Heart left ventricle (tissue), 16 donors: ENCODE data around the gene SRD5A2. TPM values are rescaled to one million over a fixed set of nuclear protein-coding genes. Genes with fewer than 3 reads are reported as not detected.
"Not testable (repeated sequence)": the region's sequence is repeated elsewhere in the genome, so short reads cannot be mapped to it uniquely, and the experiment has no call there.

ENCODE experiments used
- ATAC-seq, 4 donors: fragments of 200-7000 bp; cut with Tn5 transposase; one replicate each; pipeline ENCODE4 v1.9.1; 2020 to 2022; ENCODE audit warnings: moderate library complexity in 4 of 4, mild to moderate bottlenecking in 3 of 4, moderate number of reproducible peaks in 1 of 4
- DNase-seq, 5 donors: peaks; one replicate each; pipeline ENCODE4 v3.0.0-alpha.2; 2020
- H3K27ac ChIP-seq, 12 donors: fragments of 200-600 bp; sonication (generic) in 4 of 12; one replicate each; pipeline versions ENCODE4 v1.5.0 to v1.8.0; 2016 to 2022; ENCODE audit warnings: mild to moderate bottlenecking in 2 of 12
- H3K27me3 ChIP-seq, 9 donors: fragments of 200-600 bp; sonication (generic) in 2 of 9; one replicate each; pipeline versions ENCODE4 v1.5.1 to v1.8.0; 2016 to 2022; ENCODE audit warnings: mild to moderate bottlenecking in 3 of 9
- H3K36me3 ChIP-seq, 9 donors: fragments of 200-600 bp; sonication (generic) in 2 of 9; one replicate each; pipeline versions ENCODE4 v1.5.0 to v1.8.0; 2018 to 2022; ENCODE audit warnings: mild to moderate bottlenecking in 2 of 9
- H3K4me1 ChIP-seq, 12 donors: fragments of 200-600 bp; sonication (generic) in 4 of 12; one replicate each; pipeline versions ENCODE4 v1.5.0 to v1.8.0; 2016 to 2022; ENCODE audit warnings: mild to moderate bottlenecking in 3 of 12
- H3K4me3 ChIP-seq, 12 donors: fragments of 200-600 bp; sonication (generic) in 4 of 12; one replicate each; pipeline versions ENCODE4 v1.5.0 to v1.8.0; 2017 to 2022; ENCODE audit warnings: mild to moderate bottlenecking in 9 of 12, moderate library complexity in 4 of 12
- H3K9me3 ChIP-seq, 12 donors: fragments of 200-600 bp; sonication (generic) in 4 of 12; one replicate each; pipeline versions ENCODE4 v1.5.0 to v1.8.0; 2016 to 2022; ENCODE audit warnings: mild to moderate bottlenecking in 1 of 12
- POLR2A ChIP-seq, 2 donors: fragments of 450-650 bp; IDR thresholded peaks; one replicate each; pipeline ENCODE4 v1.6.1; 2017; ENCODE audit warnings: antibody characterized with exemption in 2 of 2, mild to moderate bottlenecking in 2 of 2, moderate library complexity in 2 of 2
- whole genome bisulfite sequencing, 4 donors: extraction: QIAGEN DNeasy Blood & Tissue Kit in 2 of 4; methylation state at CpG; one replicate each; pipeline versions ENCODE4 v1.1.5 to v1.1.7; 2013 to 2018; 5-methylcytosine and 5-hydroxymethylcytosine counted together
- intact Hi-C, 10 donors: fragments of 100-400 bp; cut with DNase I; formaldehyde crosslinking; loops; one replicate each; pipeline versions ENCODE4 v1.11.1 to v1.14.2; 2022
- polyA plus RNA-seq, 2 donors: library from polyadenylated mRNA; stranded (reverse); fragments of 200-250 nt; gene quantifications; one replicate each; pipeline ENCODE4 v1.2.3, GENCODE V29; 2013
- total RNA-seq, 9 donors: library from RNA; depleted of rRNA in 2 of 9; stranded (reverse); fragments of >200 nt in 2 of 9; fragmentation: NEBNext Ultra II Directional in 3 of 9; extraction: Animal tissue kit (Norgen Biotek cat#: 25700) in 3 of 9; gene quantifications; one replicate each; pipeline versions ENCODE4 v1.1.0 to v1.2.4, GENCODE V29; 2016 to 2023
- TF ChIP-seq, protein P1 (sequence below), 12 donors: fragments of 200-600 bp; sonication (generic) in 4 of 12; IDR thresholded peaks; one replicate each; pipeline versions ENCODE4 v1.5.0 to v1.8.0; 2018 to 2022; ENCODE audit warnings: antibody characterized with exemption in 12 of 12, mild to moderate bottlenecking in 5 of 12
- donor health status: ischemic (EF 13 %, LVEDD 7.1; RV severe dilation, severe dysfunction).
- donor health status: healthy with polysubstance abuse.
- donor health status: DM: no; HTN: yes; CAD: no.
- donor health status: DM: no; HTN: no; CAD: no.
- donor health status: ischemic (EF 25% LVEDD 6.9; RV normal size, moderate dysfunction).
- donor health status: ischemic (EF 25% LVEDD 5.7; RV mildly dilated, moderate dysfunction).
- donor health status: healthy.
- donor health status: DM: yes; HTN: yes; CAD: no.
- donor health status: ischemic (EF 35%, LVEDD 5.7; RV mildly dilated, moderate dysfunction).
- donor health status: nonischemic (EF 11% LVEDD 7.7; RV severe dilation, severe dysfunction).
- donor health status: DM: yes; HTN: yes; CAD: no.
- donor health status: PGD.
- donor health status: ischemic (EF 29% LVEDD 5.4; RV normal size, mild dysfunction).
- donor health status: nonischemic (EF 23%, LVEDD 6.1; RV moderate dilation, normal function).

SRD5A2 gene
- total and polyA plus RNA-seq, 11 donors = not detected

DNA sequence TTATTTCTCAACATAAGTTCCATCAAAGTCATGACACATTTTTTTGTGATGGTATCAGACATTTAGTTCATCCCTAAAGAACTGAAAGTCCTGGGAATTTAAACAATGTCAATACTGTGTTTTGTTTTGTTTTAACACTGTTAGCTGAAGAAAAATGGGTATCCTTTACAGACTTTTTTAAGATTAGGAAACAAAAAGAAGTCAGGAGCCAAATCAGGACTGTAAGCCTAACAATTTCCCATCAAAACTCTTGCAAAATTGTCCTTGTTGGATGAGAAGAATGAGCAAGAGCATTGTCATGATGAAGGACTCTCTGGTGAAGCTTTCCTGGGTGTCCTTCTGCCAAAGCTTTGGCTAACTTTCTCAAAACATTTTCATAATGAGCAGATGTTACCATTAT is 69.4 kb downstream of the SRD5A2 start:
- no peaks in the 10 kb centered on the region for H3K27me3 ChIP-seq
- no peaks in the 10 kb centered on the region for H3K9me3 ChIP-seq
- no peaks in the 10 kb centered on the region for H3K36me3 ChIP-seq
- DNase-seq (no peak), ATAC-seq (no peak)
- H3K4me3 ChIP-seq = no peak overlapping the region
- no peaks in the 10 kb centered on the region for H3K4me1 ChIP-seq
- TF ChIP-seq, protein P1, sequence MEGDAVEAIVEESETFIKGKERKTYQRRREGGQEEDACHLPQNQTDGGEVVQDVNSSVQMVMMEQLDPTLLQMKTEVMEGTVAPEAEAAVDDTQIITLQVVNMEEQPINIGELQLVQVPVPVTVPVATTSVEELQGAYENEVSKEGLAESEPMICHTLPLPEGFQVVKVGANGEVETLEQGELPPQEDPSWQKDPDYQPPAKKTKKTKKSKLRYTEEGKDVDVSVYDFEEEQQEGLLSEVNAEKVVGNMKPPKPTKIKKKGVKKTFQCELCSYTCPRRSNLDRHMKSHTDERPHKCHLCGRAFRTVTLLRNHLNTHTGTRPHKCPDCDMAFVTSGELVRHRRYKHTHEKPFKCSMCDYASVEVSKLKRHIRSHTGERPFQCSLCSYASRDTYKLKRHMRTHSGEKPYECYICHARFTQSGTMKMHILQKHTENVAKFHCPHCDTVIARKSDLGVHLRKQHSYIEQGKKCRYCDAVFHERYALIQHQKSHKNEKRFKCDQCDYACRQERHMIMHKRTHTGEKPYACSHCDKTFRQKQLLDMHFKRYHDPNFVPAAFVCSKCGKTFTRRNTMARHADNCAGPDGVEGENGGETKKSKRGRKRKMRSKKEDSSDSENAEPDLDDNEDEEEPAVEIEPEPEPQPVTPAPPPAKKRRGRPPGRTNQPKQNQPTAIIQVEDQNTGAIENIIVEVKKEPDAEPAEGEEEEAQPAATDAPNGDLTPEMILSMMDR (IDR thresholded peaks at IDR 0.05) = no peak
- no peak for TF ChIP-seq POLR2A (IDR thresholded peaks at IDR 0.05)
- intact Hi-C loops = no loop called here
- no peak overlapping the region for H3K27ac ChIP-seq

DNA sequence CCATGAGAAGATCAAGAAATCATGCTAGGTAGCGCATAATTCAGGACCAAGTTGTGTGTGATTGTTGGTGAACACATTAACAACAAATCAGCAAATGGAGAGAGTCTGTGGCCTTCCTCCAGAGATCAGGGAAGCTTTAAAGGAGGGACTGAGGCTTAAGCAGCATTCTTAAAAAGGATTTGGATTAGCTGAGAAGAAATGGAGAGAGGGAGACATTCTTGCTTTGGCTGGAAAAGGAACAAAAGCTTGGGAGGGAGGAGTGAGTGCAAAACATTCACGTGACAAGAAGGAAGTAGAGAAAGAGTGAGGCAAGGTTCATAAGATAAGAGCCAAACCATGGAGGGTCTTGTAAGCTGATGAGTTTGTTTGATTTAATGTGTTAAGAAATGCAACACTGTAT is 75.6 kb downstream of the SRD5A2 start:
- WGBS, 4 donors = 59 to 67% (median 66%) methylated on average over 2 of the region's 2 CpGs
- Histone ChIP-seq H3K9me3 (no peaks in the 10 kb centered on the region), H3K4me1 (no peaks in the 10 kb centered on the region), H3K27me3 (no peaks in the 10 kb centered on the region), H3K4me3 (no peak overlapping the region), H3K36me3 (no peaks in the 10 kb centered on the region), H3K27ac (no peak overlapping the region)
- no peak for DNase-seq
- no peak for ATAC-seq
- TF ChIP-seq, protein P1 (IDR thresholded peaks at IDR 0.05) = no peak
- TF ChIP-seq POLR2A (IDR thresholded peaks at IDR 0.05) = no peak
- intact Hi-C loops = no loop called here

DNA sequence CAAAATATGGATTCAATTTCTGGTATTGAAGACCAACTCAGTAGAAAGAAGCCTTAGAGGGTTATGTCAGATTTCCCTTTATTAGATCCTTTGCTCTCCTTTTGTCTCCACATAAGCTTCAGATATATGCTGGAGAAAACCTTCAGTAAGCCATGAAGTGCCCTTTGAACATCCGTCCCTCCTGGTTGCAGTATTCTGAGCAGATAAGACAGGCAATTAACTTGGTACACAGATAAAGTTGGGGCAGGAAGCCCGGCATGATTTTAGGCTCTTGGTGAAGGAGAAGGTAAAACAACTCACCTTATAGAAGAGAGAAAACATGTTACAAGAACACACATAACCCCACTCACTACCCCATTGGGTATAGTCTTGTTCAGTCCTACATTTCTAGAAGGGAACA is 76.4 kb downstream of the SRD5A2 start:
- Histone ChIP-seq H3K4me1 (no peaks in the 10 kb centered on the region), H3K27me3 (no peaks in the 10 kb centered on the region), H3K9me3 (no peaks in the 10 kb centered on the region), H3K27ac (no peak overlapping the region), H3K4me3 (no peak overlapping the region), H3K36me3 (no peaks in the 10 kb centered on the region)
- no peak for TF ChIP-seq POLR2A (IDR thresholded peaks at IDR 0.05)
- TF ChIP-seq, protein P1 (IDR thresholded peaks at IDR 0.05) = no peak
- no peak for DNase-seq
- ATAC-seq = no peak
- intact Hi-C loops = no loop called here
- WGBS, 4 donors = 66 to 73% (median 68%) methylated on average over 2 of the region's 2 CpGs

DNA sequence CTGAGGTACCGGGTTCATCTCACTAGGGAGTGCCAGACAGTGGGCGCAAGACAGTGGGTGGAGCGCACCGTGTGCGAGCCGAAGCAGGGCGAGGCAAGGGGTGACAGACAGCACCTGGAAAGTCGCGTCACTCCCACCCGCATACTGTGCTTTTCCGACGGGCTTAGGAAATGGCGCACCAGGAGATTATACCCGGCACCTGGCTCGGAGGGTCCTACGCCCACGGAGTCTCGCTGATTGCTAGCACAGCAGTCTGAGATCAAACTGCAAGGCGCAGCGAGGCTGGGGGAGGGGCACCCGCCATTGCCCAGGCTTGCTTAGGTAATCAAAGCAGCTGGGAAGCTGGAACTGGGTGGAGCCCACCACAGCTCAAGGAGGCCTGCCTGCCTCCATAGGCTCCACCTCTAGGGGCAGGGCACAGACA is 84.3 kb downstream of the SRD5A2 start:
- ATAC-seq, H3K9me3 ChIP-seq, intact Hi-C loops, H3K27ac ChIP-seq, H3K36me3 ChIP-seq, H3K4me3 ChIP-seq, H3K27me3 ChIP-seq, H3K4me1 ChIP-seq, DNase-seq: not testable (repeated sequence)
- WGBS, 4 donors = 75 to 82% (median 75%) methylated on average over 17 to 21 of the region's 21 CpGs

DNA sequence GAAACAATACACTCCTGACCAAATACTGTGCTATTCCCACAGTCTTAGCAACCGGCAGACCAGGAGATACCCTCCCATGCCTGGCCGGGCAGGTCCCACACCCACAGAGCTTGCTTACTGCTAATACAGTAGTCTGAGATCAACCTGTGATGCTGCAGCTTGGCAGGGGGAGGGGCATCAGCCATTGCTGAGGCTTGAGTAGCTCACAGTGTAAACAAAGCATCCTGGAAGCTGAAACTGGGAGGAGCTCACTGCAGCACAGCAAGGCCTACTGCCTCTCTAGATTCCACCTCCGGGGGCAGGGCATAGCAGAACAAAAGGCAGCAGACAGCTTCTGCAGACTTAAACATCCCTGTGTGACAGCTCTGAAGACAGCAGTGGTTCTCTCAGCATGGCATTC is 91.4 kb downstream of the SRD5A2 start:
- H3K27me3 ChIP-seq, H3K4me3 ChIP-seq, DNase-seq, intact Hi-C loops, H3K9me3 ChIP-seq, H3K4me1 ChIP-seq, H3K27ac ChIP-seq, ATAC-seq, H3K36me3 ChIP-seq: not testable (repeated sequence)
- 56 to 93% (median 66%) methylated on average over 2 to 3 of the region's 3 CpGs for WGBS, 4 donors
